ENCODE measurements around the gene TSPAN1. TPM values are rescaled to one million over a fixed set of nuclear protein-coding genes. Genes with fewer than 3 reads are reported as not detected.

The TSPAN1 gene
- total and polyA plus RNA-seq, 2 of the 13 experiments (the other 11 are each of a cell fraction or from before 2014, with no cell fraction given) = 1.7 to 2.9 TPM

DNA sequence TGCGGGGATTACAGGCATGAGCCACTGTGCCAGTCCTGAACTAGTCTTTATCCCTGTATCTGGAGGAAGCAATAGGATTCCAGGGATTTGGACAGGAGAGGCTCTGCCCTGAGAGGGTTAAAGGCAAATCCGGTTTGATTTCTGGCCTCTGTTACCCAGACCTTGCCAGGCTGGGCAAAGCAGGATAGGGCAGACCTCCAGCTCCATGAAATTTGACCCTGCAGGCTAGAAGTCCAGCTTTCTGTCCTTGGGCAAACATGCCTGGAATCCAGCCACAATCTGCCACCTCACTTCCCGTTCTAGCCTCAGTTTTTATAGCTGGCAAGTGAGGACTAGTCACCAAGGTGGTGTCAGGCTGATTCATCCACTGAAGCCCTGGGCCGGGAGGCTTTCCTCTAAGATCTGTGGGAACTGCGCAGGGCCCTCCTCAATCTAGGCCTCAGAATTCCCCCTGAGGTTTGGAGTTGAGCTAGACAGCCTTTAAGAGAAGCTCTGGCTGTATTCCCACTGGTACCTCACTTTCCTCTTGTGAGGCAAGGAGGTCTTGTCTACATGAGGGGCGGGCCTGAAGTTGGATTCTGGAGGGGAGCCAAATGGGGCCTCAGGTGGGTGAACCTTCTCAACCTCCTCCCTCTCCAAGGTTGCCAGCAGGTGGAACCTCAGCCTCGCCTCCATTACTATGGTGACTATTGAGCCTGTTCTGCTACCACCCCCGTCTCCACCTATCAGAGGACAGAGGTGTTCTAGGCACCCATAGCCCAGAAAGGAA lies 8.4 kb downstream of the TSPAN1 start (continued):
- peak; percentile 87 for TF ChIP-seq HNRNPL (IDR thresholded peaks at IDR 0.05; ENCODE audit: low read depth, low read length)
- TF ChIP-seq ZNF260 (CRISPR knock-in tag; IDR thresholded peaks at IDR 0.05; ENCODE audit: borderline replicate concordance, low read depth) = no peak
- TF ChIP-seq ZNF264 (CRISPR knock-in tag; IDR thresholded peaks at IDR 0.05) = peak; percentile 82
- no peak for TF ChIP-seq MBD4 (IDR thresholded peaks at IDR 0.05; ENCODE audit: borderline replicate concordance, low read length)
- TF ChIP-seq, protein P1, sequence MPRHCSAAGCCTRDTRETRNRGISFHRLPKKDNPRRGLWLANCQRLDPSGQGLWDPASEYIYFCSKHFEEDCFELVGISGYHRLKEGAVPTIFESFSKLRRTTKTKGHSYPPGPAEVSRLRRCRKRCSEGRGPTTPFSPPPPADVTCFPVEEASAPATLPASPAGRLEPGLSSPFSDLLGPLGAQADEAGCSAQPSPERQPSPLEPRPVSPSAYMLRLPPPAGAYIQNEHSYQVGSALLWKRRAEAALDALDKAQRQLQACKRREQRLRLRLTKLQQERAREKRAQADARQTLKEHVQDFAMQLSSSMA (CRISPR knock-in tag; IDR thresholded peaks at IDR 0.05) = no peak
- no peak for TF ChIP-seq ZZZ3 (CRISPR knock-in tag; IDR thresholded peaks at IDR 0.05; ENCODE audit: borderline replicate concordance)
- TF ChIP-seq ZNF547 (CRISPR knock-in tag; IDR thresholded peaks at IDR 0.05) = no peak
- TF ChIP-seq, protein P2, sequence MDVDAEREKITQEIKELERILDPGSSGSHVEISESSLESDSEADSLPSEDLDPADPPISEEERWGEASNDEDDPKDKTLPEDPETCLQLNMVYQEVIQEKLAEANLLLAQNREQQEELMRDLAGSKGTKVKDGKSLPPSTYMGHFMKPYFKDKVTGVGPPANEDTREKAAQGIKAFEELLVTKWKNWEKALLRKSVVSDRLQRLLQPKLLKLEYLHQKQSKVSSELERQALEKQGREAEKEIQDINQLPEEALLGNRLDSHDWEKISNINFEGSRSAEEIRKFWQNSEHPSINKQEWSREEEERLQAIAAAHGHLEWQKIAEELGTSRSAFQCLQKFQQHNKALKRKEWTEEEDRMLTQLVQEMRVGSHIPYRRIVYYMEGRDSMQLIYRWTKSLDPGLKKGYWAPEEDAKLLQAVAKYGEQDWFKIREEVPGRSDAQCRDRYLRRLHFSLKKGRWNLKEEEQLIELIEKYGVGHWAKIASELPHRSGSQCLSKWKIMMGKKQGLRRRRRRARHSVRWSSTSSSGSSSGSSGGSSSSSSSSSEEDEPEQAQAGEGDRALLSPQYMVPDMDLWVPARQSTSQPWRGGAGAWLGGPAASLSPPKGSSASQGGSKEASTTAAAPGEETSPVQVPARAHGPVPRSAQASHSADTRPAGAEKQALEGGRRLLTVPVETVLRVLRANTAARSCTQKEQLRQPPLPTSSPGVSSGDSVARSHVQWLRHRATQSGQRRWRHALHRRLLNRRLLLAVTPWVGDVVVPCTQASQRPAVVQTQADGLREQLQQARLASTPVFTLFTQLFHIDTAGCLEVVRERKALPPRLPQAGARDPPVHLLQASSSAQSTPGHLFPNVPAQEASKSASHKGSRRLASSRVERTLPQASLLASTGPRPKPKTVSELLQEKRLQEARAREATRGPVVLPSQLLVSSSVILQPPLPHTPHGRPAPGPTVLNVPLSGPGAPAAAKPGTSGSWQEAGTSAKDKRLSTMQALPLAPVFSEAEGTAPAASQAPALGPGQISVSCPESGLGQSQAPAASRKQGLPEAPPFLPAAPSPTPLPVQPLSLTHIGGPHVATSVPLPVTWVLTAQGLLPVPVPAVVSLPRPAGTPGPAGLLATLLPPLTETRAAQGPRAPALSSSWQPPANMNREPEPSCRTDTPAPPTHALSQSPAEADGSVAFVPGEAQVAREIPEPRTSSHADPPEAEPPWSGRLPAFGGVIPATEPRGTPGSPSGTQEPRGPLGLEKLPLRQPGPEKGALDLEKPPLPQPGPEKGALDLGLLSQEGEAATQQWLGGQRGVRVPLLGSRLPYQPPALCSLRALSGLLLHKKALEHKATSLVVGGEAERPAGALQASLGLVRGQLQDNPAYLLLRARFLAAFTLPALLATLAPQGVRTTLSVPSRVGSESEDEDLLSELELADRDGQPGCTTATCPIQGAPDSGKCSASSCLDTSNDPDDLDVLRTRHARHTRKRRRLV (CRISPR knock-in tag; IDR thresholded peaks at IDR 0.05) = no peak
- TF ChIP-seq FOXK2 (IDR thresholded peaks at IDR 0.05) = no peak
- TF ChIP-seq, protein P3, sequence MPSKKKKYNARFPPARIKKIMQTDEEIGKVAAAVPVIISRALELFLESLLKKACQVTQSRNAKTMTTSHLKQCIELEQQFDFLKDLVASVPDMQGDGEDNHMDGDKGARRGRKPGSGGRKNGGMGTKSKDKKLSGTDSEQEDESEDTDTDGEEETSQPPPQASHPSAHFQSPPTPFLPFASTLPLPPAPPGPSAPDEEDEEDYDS (CRISPR knock-in tag; IDR thresholded peaks at IDR 0.05) = peak; percentile 60; the same call in 1 of the 2 replicates
- TF ChIP-seq RELA (CRISPR knock-in tag; IDR thresholded peaks at IDR 0.05) = no peak
- TF ChIP-seq, protein P4, sequence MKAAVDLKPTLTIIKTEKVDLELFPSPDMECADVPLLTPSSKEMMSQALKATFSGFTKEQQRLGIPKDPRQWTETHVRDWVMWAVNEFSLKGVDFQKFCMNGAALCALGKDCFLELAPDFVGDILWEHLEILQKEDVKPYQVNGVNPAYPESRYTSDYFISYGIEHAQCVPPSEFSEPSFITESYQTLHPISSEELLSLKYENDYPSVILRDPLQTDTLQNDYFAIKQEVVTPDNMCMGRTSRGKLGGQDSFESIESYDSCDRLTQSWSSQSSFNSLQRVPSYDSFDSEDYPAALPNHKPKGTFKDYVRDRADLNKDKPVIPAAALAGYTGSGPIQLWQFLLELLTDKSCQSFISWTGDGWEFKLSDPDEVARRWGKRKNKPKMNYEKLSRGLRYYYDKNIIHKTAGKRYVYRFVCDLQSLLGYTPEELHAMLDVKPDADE (CRISPR knock-in tag; IDR thresholded peaks at IDR 0.05) = no peak
- TF ChIP-seq, protein P5, sequence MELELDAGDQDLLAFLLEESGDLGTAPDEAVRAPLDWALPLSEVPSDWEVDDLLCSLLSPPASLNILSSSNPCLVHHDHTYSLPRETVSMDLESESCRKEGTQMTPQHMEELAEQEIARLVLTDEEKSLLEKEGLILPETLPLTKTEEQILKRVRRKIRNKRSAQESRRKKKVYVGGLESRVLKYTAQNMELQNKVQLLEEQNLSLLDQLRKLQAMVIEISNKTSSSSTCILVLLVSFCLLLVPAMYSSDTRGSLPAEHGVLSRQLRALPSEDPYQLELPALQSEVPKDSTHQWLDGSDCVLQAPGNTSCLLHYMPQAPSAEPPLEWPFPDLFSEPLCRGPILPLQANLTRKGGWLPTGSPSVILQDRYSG (CRISPR knock-in tag; IDR thresholded peaks at IDR 0.05) = no peak
- no peak for TF ChIP-seq KMT2B (CRISPR knock-in tag; IDR thresholded peaks at IDR 0.05)
- TF ChIP-seq RORA (CRISPR knock-in tag; IDR thresholded peaks at IDR 0.05) = no peak
- no peak for TF ChIP-seq ZSCAN30 (CRISPR knock-in tag; IDR thresholded peaks at IDR 0.05)
- TF ChIP-seq BCL6 (CRISPR knock-in tag; IDR thresholded peaks at IDR 0.05) = no peak
- no peak for TF ChIP-seq FIP1L1 (IDR thresholded peaks at IDR 0.05; ENCODE audit: borderline replicate concordance, insufficient read depth, low read depth, low read length)
- no peak for TF ChIP-seq ZNF546 (CRISPR knock-in tag; conservative IDR thresholded peaks at IDR 0.05)
- peak; percentile 81 for TF ChIP-seq FOSL2 (CRISPR knock-in tag; IDR thresholded peaks at IDR 0.05)
- no peak for TF ChIP-seq MXD4 (CRISPR knock-in tag; IDR thresholded peaks at IDR 0.05)
- no peak for TF ChIP-seq CCAR2 (optimal IDR thresholded peaks at IDR 0.05; ENCODE audit: low read depth, low read length)

All from HepG2 (cell line).